ENCODE measurements around the gene TSPAN11. TPM values are rescaled to one million over a fixed set of nuclear protein-coding genes. Genes with fewer than 3 reads are reported as not detected.

Gene TSPAN11
- total and polyA plus RNA-seq, 2 of the 8 experiments (the other 6 are each of a cell fraction or from before 2014, with no cell fraction given), result 3.9 to 8.2 TPM

DNA sequence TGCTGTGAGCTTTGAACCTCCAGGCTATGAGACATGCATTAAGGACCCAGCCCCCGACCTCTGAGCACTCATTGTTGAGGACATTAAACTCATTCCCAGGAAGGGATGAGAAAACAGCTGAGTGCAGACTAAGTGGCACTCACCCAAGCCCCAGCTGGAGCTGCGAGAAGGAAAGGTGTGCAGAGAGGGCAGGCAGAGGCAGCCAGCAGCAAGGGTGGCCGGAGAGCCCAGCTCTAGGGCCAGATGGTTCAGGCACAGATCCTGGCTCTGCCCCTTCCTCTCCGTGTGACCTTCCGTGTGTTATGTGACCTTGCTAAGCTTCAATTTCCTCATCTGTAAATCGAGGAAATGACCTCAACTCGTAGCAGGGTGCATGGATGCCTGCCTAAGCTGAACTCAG, 3.7 kb downstream of the TSPAN11 start:
- peaks cover 0 to 30% (median 22%) of the 10 kb centered on the region in 4 experiments; a peak in 6 of 7 replicates for H3K27me3 ChIP-seq (replicated peaks in 1 of 4; ENCODE audit: control insufficient read depth in 3 of 4, extremely low read depth in 1 of 4, insufficient read depth in 3 of 4, low read length in 3 of 4)
- peak overlapping the region; percentile 46; the same call in 1 of the 2 replicates for H2BK15ac ChIP-seq (ENCODE audit: low read length)
- H2BK20ac ChIP-seq (ENCODE audit: low read length), result peak overlapping the region; percentile 48; the same call in 1 of the 2 replicates
- H4K5ac ChIP-seq (ENCODE audit: insufficient read length, low read depth, low read length), result no peak overlapping the region
- peaks cover 4 to 12% (median 6%) of the 10 kb centered on the region in 4 experiments for H3K4me1 ChIP-seq (replicated peaks in 1 of 4; ENCODE audit: control insufficient read depth in 3 of 4, insufficient read depth in 4 of 4, low read length in 3 of 4)
- no peak overlapping the region for H3K56ac ChIP-seq (replicated peaks; ENCODE audit: insufficient read length, low read depth, low read length)
- peaks cover 0 to 6% of the 10 kb centered on the region in 2 experiments; a peak in 2 of 4 replicates for H3K9me3 ChIP-seq (ENCODE audit: insufficient read depth in 2 of 2, low read depth in 1 of 2, low read length in 1 of 2)
- H3K79me1 ChIP-seq (ENCODE audit: low read depth, low read length), result no peaks in the 10 kb centered on the region; the same call in 1 of the 2 replicates
- H3K14ac ChIP-seq (ENCODE audit: insufficient read length), result no peak overlapping the region
- 81% methylated on average over 7 of the region's 7 CpGs; no CpG with 5 or more reads in 1 of the 2 experiments for WGBS, 2 experiments (ENCODE audit: extremely low coverage in 1 of 2, insufficient coverage in 1 of 2, insufficient read length in 1 of 2, insufficient replicate concordance in 2 of 2, low coverage in 1 of 2, low lambda C conversion rate in 2 of 2, missing lambda C conversion rate in 1 of 2)
- no peak overlapping the region for H3K27ac ChIP-seq (ENCODE audit: low read depth, low read length)
- no peak overlapping the region; the same call in 1 of the 2 replicates for H2BK5ac ChIP-seq (ENCODE audit: low read depth, low read length)
- H2AK5ac ChIP-seq (ENCODE audit: low read depth, low read length), result no peak overlapping the region
- H3K4me2 ChIP-seq (ENCODE audit: insufficient read depth in 1 of 2, low read depth in 2 of 2, low read length in 2 of 2), result no peak overlapping the region
- H2BK12ac ChIP-seq (ENCODE audit: low read depth, low read length), result peak overlapping the region; percentile 50; the same call in 1 of the 2 replicates
- no peak overlapping the region for H4K8ac ChIP-seq (ENCODE audit: extremely low read depth, insufficient read depth, low read length)
- H3K79me2 ChIP-seq (ENCODE audit: control insufficient read depth in 1 of 2, insufficient read depth in 2 of 2, low read length in 2 of 2), result no peaks in the 10 kb centered on the region; a peak in 1 of 4 replicates
- no peak overlapping the region for H3K9ac ChIP-seq (replicated peaks in 1 of 4; ENCODE audit: extremely low read depth in 1 of 4, low read depth in 3 of 4, low read length in 3 of 4)
- no peak overlapping the region for H3K4me3 ChIP-seq (ENCODE audit: extremely low read depth in 1 of 4, insufficient read depth in 2 of 4, low read depth in 3 of 4, low read length in 4 of 4)
- H3K23me2 ChIP-seq (ENCODE audit: low read depth, low read length), result peaks cover 4% of the 10 kb centered on the region; the same call in 1 of the 2 replicates
- H4K20me1 ChIP-seq (replicated peaks in 1 of 2; ENCODE audit: control insufficient read depth in 1 of 2, insufficient read depth in 2 of 2, low read length in 2 of 2), result no peaks in the 10 kb centered on the region
- no peak overlapping the region for H4K91ac ChIP-seq (replicated peaks; ENCODE audit: insufficient read length, low read length)
- H2BK120ac ChIP-seq (replicated peaks; ENCODE audit: low read depth, low read length), result no peak overlapping the region
- CTCF ChIA-PET (ENCODE audit: partially characterized antibody), result interaction anchor here (0.7 to 2.2 kb wide), 5 partner anchors 32 to 83 kb away, joined by 3 to 5 read pairs (median 3); no protein-coding TSS in a partner anchor
- H3K4ac ChIP-seq (replicated peaks; ENCODE audit: insufficient read length, low read depth, low read length), result no peak overlapping the region
- no peak overlapping the region for H3K23ac ChIP-seq (ENCODE audit: insufficient read length)
- DNase-seq (ENCODE audit: low read depth in 1 of 2, low spot score in 2 of 2) (no peak), FAIRE-seq (no peak)
- no peaks in the 10 kb centered on the region for H3K36me3 ChIP-seq (ENCODE audit: control insufficient read depth in 2 of 4, insufficient read depth in 4 of 4, low read length in 3 of 4)
- H3K18ac ChIP-seq (ENCODE audit: extremely low read depth, low read length), result no peak overlapping the region
- POLR2A ChIA-PET (ENCODE audit: partially characterized antibody), result no interaction called here
- H2AFZ ChIP-seq (ENCODE audit: low read length), result no peak overlapping the region
- TF ChIP-seq SP4 (IDR thresholded peaks at IDR 0.05; ENCODE audit: low read length) (no peak), SUZ12 (IDR thresholded peaks at IDR 0.05; ENCODE audit: low read length) (no peak), TAF1 (IDR thresholded peaks at IDR 0.05; ENCODE audit: low read depth, low read length) (no peak), MAFK (IDR thresholded peaks at IDR 0.05; ENCODE audit: low read depth, low read length) (no peak), ASH2L (IDR thresholded peaks at IDR 0.05; ENCODE audit: low read length) (no peak)

Measured in H1 (cell line).